CMK (cell line): ENCODE data around the gene RNF150.
A peak's percentile ranks its signal among the peaks of the same experiment; 100 is the strongest.

Experiments
- DNase-seq: peaks from one replicate; pipeline ENCODE4 v3.0.0-alpha.2; 2010; ENCODE audit warnings: low read depth

RNF150 gene

GRCh38 chr4:141131723-141132071 lies 1.6 kb downstream of the RNF150 start:
- no peak for DNase-seq

- DNase-seq, result no peak
Measured at GRCh38 chr4:141130947-141131605, 2.2 kb downstream of the RNF150 start.

DNA sequence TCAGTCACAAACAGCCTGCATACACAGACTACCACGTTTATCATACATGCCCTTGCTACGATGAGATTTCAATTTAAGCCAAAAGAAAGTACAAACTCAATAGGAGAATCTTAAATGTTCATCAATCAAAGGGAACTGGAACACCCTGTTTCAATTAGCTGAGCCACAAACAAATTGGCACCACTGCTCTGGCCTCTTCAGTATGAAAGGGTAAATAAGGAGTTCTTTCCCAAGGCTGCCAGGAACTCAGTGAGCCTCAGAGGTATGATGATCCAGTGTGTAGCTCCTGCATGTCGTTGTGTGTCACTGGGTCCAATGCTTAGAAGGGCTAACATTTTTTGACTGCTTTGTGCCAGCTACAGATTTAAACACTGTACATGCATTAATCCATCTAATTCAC lies 5.4 kb downstream of the RNF150 start:
- no peak for DNase-seq

- DNase-seq, result no peak
Measured at GRCh38 chr4:141126769-141127168, 6.5 kb downstream of the RNF150 start.

GRCh38 chr4:141124224-141124623 lies 9.0 kb downstream of the RNF150 start:
- DNase-seq, result no peak

GRCh38 chr4:141121768-141122454 lies 11.4 kb downstream of the RNF150 start:
- DNase-seq, result no peak

DNA sequence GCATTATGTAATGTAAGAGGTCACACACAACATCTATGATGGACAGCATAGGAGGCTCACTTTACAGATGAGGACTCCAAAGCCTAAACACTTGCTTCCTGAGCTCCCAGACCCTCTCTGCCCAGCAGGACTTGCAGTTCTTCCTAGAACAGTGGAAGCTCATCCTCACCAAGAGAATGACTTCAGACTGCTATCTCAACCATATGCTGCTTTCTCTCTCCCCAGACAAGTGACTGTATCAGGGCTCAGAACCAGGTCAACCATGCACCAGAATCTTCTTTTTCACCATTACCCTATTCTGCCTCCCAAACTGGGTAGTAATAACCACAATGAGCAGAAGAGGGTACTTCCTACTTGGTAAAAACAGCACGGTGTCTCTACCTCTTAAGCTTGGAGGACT lies 12.2 kb downstream of the RNF150 start:
- no peak for DNase-seq

DNA sequence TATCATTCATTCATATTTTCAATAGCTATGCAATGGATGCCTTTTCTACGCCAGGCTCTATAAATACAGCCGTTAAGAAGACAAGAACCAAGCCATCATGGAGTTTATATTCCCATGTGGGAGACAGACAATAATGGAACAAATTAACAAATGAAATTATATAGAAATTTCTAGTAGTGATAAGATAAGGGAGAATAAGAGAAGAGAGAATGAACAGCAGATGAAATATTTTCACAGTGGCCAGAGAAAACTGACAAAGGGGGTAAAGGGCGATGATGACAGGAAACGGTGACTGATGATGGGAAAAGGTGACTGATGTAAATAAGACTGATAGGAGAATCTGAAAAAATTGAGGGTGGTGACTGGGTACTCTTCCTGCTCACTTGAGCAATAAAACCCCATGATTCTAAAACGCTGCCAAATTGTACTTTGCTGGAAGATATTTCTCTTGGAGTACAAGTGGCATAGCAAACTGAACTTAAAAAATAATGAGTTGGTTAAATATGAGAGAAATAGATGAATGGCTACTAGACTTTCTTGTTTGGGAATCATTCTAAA lies 13.2 kb downstream of the RNF150 start:
- no peak for DNase-seq

DNA sequence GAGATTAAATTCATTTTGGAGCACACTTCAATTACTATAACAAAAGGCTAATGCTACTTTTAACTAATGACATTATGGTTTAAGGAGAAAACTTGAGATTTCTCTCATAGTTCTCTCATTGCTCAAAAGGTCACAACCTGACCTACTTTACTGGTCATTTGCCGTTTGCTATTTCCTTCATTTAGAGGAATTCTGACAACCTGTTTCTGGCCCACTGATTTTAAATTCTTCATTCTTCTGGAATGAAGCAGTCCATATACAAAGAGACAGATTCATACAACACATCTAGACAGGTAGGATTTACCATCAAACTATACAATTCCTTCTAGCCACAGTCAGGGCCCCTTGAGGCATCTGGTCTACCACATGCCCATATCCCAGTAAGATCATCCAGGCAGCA lies 14.2 kb downstream of the RNF150 start:
- DNase-seq, result no peak

DNA sequence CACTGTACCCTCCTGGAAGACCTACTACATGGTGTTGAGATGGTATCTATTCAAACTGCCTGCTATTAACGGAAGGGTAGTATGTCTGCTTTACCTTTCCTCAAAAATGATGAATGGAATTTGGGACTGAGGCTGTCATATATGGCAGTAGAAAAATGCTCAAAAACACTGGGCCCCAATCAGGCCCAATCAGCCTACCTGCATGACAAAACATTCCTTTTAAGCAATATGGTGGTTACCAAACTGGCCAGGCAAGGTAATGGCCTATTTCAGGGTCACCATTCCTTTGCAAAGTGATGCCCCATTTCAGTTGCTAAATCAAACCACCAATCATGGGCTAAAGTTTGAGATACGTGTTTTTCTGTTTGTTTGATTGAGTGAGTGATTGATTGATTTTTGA lies 14.9 kb downstream of the RNF150 start:
- DNase-seq, result no peak

GRCh38 chr4:141117935-141118334 lies 15.3 kb downstream of the RNF150 start:
- peak; percentile 14 for DNase-seq

DNA sequence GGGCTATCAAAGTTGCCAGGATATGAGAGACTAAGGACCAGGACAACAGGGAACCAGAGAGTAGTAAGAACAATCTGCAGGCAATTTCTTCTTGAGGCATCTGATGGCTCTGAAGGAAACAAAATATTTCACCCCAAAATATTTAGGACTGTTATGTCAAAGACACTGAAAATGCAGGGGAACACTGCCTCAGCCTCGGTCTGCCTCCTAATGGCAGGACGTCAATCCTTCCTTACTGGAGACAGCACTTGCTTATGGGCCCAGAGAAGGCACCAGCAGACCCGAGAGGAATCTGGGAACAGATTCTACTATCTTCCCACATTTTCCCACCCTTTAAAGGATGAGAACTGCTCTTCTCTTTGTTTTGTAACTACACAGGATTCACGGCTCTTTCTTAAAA lies 23.3 kb downstream of the RNF150 start:
- DNase-seq, result no peak

DNA sequence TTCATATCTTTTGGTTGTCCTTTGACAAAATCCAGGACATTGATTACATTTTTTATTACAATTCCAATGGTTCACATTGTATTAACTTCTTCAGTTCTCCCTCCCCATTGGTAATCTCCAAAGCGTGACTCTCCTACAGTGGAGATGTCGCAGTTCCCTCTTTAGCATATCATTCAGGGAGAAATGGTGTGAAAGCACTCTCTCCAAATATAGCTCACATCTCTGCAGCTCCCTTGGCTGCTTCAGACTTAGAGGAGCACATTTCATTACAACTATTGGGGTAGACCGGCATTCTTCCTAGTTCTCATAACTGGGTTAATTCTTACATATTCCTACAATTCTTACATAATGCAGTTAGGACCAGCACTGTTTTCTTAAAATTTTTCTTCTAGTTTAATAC lies 25.3 kb downstream of the RNF150 start:
- DNase-seq, result no peak

- no peak for DNase-seq
Measured at GRCh38 chr4:141102367-141102766, 30.9 kb downstream of the RNF150 start.

DNA sequence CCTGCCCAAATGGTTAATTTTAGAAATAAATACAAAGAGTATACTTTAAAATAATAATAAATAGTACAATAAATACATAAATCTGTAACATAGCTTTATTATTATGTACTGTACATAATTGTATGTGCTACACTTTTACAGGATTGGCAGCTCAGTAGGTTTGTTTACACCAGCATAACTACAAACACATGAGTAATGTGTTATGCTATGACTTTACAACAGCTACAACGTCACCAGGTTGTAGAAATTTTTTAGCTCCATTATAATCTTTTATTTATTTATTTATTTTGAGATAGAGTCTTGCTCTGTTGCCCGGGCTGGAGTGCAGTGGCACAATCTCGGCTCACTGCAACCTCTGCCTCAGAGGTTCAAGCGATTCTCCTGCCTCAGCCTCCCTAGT lies 31.8 kb downstream of the RNF150 start:
- DNase-seq, result no peak

DNA sequence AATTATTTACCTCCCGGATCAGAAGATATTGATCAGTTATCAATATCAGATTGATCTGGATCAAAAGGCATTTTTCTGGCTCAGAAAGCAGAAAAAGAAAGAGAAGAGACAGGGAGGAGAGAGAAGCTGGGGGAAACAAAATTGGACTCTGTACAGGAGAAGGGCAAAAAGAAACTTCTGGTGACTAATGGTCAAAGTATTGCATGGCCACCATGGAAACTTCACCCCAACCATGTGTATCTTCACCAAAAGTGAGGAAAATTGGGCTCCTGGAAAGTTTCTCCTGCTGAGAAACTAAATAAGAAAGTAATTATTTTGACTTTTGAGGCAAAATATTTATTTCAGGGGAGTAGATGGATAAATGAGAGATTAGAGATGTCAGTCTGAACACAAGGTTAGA lies 33.9 kb downstream of the RNF150 start:
- DNase-seq, result no peak

GRCh38 chr4:141098163-141098562 lies 35.1 kb downstream of the RNF150 start:
- no peak for DNase-seq

GRCh38 chr4:141090473-141090872 lies 42.8 kb downstream of the RNF150 start:
- no peak for DNase-seq

- DNase-seq, result no peak
Measured at GRCh38 chr4:141081921-141082395, 51.3 kb downstream of the RNF150 start.

DNA sequence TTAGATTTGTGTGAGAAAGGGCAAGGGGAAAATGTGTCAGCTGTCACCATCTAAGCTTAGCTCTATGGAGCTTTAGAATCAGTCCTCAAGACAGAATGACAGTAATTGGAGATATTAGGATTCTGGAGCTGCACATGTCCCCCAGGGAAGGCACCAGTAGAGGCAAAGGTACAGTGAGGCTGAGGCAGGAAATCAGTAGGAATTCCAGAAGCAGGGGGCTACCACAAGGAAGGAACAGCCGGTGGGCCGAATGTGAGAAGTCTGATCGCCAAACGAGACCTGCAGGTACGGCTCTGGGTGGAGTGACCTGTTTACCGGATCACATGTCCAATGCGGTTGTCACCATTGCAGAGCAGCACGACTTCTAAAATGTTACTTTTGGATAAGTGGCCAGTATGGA lies 52.6 kb downstream of the RNF150 start:
- no peak for DNase-seq

- DNase-seq, result no peak
Measured at GRCh38 chr4:141079393-141079930, 53.8 kb downstream of the RNF150 start.

DNA sequence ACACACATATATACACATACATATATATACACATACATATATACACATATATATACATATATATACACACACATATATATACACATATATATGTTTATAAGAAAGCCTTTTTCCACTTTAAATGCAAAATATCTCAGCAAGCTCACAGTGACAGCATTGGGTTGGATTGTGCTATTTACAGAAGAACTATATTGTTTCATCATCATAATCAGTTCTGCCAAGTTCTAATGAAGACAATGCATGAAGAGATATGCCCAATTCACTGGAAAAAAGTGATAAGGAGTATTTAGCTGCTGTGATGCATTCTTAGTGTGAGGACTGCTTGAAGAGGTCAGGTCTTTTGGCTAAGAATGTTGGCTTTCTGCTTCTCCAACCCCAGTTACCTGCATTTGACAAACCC lies 54.4 kb downstream of the RNF150 start:
- DNase-seq, result no peak

GRCh38 chr4:141077611-141078225 lies 55.6 kb downstream of the RNF150 start:
- no peak for DNase-seq
